ENCODE results near the gene OPA3.
"Not testable (repeated sequence)": the region's sequence is repeated elsewhere in the genome, so short reads cannot be mapped to it uniquely, and the experiment has no call there.

Gene OPA3

DNA sequence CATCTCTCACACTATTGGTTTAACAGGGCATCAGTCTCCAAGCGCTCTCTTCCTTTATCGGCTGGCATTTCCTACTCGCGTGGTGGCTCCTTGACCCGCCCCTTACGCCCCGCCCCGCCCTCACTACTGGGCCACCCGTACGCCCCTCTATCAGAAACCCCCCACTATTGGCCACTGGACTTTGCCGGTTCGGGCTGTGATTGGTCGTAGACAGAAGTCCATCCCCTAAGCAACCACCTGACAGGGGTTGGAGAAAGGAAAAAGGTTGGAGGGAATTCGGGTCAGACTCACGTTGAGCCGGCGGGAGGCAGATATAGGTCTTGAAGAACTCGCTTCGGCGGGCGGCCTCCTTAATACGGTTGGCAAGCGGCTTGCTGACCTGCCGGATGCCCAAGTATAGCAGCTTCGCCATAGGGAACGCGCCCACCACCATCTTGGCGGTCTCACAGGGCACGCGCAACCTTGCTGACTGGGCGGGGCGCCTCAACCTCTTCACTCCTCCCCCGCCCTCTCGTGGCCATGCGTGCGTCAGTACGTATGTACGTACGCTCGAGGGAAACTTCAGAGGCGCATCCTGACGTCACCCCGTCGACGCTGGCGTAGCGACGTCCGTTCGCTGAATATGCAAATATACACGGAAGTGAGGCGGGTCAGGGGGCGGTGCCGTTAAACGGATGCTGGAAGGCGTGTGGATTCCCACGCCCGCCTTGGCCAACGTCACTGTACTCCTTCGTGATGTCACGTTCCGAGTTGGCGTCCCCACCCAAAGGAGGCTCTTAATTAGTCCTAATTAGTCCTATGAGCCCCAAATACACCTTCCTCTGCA lies at the start of gene OPA3:
Gene OPA3, minus strand, starts transcription at position 471 of the 826 bp plus-strand sequence. Its CDS starts 38 bp downstream, at position 433.
- DNase-seq = peak; percentile 100

GRCh38 chr19:45632468-45633196 lies 48.0 kb upstream of the OPA3 start:
- peak; percentile 59 for DNase-seq

GRCh38 chr19:45630463-45630862 lies 45.9 kb upstream of the OPA3 start:
- peak; percentile 75 for DNase-seq

DNA sequence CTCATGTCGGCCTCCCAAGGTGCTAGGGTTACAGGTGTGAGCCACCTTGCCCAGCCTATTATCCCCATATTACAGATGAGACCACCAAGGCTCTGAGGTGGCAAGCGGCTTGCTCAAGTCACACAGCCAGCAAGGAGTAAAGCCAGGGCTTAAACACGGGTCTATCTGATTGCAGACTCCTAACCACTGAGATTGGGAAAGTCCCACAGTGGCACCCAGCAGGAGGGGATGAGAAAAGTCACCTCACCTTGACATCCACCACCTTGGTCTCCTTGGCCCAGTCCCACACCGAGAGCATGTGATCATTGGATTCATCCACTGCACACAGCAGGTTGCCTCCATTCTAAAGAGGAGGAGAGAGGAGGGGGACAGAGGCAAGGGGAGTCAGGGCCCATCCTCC lies 45.1 kb upstream of the OPA3 start:
- no peak for DNase-seq

DNA sequence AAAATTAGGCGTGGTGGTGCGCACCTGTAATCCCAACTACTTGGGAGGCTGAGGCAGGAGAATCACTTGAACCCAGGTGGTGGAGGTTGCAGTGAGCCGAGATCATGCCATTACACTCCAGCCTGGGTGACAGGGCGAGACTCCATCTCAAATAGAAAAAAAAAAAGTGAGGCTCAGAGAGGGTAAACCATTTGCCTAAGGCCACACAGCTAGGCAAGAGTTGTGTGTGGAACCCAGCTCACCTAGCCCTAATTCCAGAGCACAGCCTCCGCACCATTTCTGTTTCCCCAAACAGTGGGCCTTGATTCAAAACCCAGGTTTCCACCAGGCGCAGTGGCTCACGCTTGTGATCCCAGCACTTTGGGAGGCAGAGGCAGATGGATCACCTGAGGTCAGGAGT lies 43.6 kb upstream of the OPA3 start:
- not testable (repeated sequence) for DNase-seq

GRCh38 chr19:45623984-45624383 lies 39.4 kb upstream of the OPA3 start:
- DNase-seq = no peak

DNA sequence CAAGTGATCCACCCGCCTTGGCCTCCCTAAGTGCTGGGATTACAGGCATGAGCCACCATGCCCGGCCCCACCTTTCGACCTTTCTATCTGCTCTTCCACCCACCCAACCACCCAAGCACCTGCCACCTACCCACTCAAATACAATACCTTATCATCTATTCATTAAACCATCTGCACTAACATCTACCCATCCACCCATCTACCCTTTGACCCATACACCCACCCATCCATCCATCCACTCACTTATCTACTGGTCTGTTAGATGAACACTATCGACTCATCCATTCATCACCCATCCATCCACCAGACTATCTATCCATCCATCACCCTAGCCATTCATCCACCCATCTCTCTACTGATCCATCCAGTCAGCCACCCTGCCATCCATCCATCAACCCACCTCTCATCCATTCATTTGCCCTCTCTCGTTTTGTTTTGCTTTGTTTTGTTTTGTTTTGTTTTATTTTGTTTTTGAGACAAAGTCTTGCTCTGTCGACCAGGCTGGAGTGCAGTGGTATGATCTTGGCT lies 37.4 kb upstream of the OPA3 start:
- DNase-seq = no peak

DNA sequence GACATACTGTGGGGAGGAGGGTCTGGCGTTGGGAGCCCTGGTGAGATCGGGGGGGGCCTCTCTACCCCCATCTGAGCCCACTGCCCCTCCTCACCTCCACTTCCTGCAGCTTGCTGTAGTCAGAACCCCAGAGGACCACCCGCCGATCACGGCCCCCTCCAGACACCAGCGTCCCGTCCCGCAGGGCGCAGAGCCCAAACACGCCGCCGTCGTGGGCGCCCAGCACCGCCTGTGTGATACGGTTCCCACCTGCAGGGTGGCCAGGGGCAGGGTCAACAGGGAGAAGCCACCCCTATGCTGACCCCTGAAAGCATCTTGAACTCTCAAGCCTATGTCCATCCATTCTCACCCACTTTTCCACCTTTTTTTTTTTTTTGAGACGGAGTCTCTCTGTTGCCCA lies 36.8 kb upstream of the OPA3 start:
- DNase-seq = no peak

GRCh38 chr19:45616704-45617017 lies 32.1 kb upstream of the OPA3 start:
- DNase-seq = no peak

DNA sequence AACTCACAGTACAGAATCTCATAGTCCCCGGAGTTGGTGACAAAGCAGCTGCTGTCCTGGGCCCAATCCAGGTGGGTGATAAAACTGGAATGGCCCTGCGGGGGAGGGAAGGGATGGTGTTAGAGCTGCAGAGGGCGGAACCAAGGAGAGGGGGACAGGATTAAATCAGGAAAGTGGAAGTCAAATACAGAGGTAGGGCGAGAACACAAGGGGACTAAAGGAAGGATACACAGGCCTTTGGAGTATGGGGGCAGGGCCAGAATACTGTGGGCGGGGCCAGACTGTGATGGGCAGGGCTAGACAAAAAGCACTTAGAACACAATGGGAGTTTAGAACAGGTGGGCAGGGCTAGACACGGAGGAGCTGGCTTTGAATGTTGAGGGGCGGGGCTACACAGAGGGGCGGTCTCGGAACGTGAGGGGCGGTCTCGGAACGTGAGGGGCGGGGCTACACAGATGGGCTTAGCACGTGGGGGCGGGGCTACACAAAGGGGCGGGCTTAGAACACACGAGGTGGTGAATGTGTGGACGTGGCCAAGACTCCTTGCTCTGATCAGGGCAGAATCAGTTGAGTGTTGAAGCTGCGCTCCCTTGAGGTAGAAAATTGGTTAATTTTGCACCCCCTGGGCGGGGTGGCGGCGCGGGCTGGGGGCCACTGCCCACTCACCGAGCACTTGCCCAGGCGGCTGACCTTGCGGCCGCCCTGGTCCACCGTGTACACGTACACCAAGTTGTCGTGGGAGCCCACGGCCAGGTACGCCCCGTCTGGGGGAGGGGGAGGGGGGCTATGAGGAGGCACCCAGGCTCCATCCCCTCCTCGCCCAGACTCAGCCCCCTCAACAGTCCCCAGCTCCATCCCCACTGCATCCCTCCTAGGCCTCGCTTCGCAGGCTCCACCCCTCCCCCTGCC lies 31.4 kb upstream of the OPA3 start:
- peak; percentile 70 for DNase-seq

DNA sequence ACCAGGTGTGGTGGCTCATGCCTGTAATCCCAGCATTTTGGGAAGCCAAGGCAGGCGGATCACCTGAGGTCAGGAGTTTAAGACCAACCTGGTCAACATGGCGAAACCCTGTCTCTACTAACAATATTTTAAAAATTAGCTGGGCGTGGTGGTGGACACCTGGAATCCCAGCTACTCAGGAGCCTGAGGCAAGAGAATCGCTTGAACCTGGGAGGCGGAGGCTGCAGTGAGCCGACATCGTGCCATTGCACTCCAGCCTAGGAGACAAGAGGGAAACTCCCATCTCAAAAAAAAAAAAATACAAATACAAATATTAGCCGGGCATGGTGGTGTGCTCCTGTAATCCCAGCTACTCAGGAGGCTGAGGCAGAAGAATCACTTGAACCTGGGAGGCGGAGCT lies 30.5 kb upstream of the OPA3 start:
- DNase-seq = not testable (repeated sequence)

- peak; percentile 89 for DNase-seq
Measured at GRCh38 chr19:45613926-45614725, 29.5 kb upstream of the OPA3 start.

- DNase-seq = no peak
Measured at GRCh38 chr19:45608948-45609347, 24.3 kb upstream of the OPA3 start.

- DNase-seq = peak; percentile 71
Measured at GRCh38 chr19:45607071-45608029, 22.7 kb upstream of the OPA3 start.

- no peak for DNase-seq
Measured at GRCh38 chr19:45601524-45602374, 17.1 kb upstream of the OPA3 start, which contains the start of gene GPR4. GPR4 (minus strand) TSS chr19:45602212; CDS start chr19:45591866, 10,346 bp downstream.

GRCh38 chr19:45601115-45601514 lies 16.5 kb upstream of the OPA3 start:
- DNase-seq = no peak

GRCh38 chr19:45600340-45600885 lies 15.8 kb upstream of the OPA3 start:
- DNase-seq = no peak

DNA sequence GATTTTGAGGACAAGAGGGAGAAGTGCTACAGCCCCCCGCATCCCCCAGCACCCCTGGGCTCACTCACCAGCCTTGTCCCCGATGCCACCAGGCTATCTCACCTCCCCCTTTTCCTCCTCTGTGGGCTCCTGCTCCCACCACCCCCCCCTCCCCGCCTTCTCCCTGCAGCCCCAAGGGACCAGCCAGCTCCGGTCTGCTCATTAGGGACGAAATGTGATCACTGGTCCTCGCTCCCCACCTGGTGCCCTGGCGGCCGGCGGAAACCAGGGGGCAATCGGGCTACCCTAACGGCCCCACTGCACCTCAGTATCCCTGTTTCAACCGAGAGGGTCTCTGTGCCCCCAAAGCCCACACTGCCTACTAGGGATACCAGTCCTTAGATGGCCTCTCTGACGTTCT lies 14.7 kb upstream of the OPA3 start:
- no peak for DNase-seq

GRCh38 chr19:45598267-45599001 lies 13.8 kb upstream of the OPA3 start:
- DNase-seq = peak; percentile 27
